SIG-M5 (cell line): Measurements from ENCODE around the gene LYSET.
"Not testable (repeated sequence)": the region's sequence is repeated elsewhere in the genome, so short reads cannot be mapped to it uniquely, and the experiment has no call there.

Experiments used
- DNase-seq: peaks from one replicate; lab custom pipeline; 2025; lab: John Stamatoyannopoulos, UW

The LYSET gene

GRCh38 chr14:93223565-93223964 lies 38.4 kb downstream of the LYSET start:
- DNase-seq = no peak

- no peak for DNase-seq
Measured at GRCh38 chr14:93228550-93228949, 43.4 kb downstream of the LYSET start.

- no peak for DNase-seq
Measured at GRCh38 chr14:93230539-93230938, 45.4 kb downstream of the LYSET start.

GRCh38 chr14:93231129-93231979 lies 46.2 kb downstream of the LYSET start:
- DNase-seq = no peak

- no peak for DNase-seq
Measured at GRCh38 chr14:93232159-93232558, 47.0 kb downstream of the LYSET start.

- not testable (repeated sequence) for DNase-seq
Measured at GRCh38 chr14:93233078-93233477, 48.0 kb downstream of the LYSET start.

GRCh38 chr14:93234798-93235197 lies 49.7 kb downstream of the LYSET start:
- no peak for DNase-seq
